Endothelial cell of umbilical vein (primary cell): ENCODE data around the gene DEK. TPM values are rescaled to one million over a fixed set of nuclear protein-coding genes. Genes with fewer than 3 reads are reported as not detected.

Experiments used
- BruUV-seq: library from RNA; stranded (reverse); fragments of 400-500 nt; replicated peaks from 2 replicates; lab custom pipeline; 2021; lab: Mats Ljungman, UMichigan
- CTCF ChIA-PET: fragments of 300-600, 350-600 bp; sonication (Branson Sonifier 250); formaldehyde crosslinking; loops from one replicate; lab custom pipeline; 2021; ENCODE audit warnings: antibody characterized with exemption, inconsistent platforms; lab: Charles Lee
- POLR2A ChIA-PET: fragments of 300-600, 350-600 bp; sonication (Branson Sonifier 250); formaldehyde crosslinking; loops from one replicate; lab custom pipeline; 2021; ENCODE audit warnings: antibody characterized with exemption, inconsistent platforms; lab: Charles Lee
- DNase-seq: peaks from one replicate; pipeline ENCODE4 v3.0.0-alpha.2; 2011; ENCODE audit warnings: low read depth, low spot score
- FAIRE-seq: peaks from 2 replicates; lab custom pipeline; 2011; peaks lifted over from hg19 to GRCh38; lab: Jason Lieb, UNC
- H2AFZ ChIP-seq: 2 replicates; pipeline ENCODE4 v1.6.0; 2012; ENCODE audit warnings: low read depth, low read length, control low read depth, inconsistent platforms
- H3K27ac ChIP-seq: 2 replicates; pipeline ENCODE4 v1.5.1; 2011; ENCODE audit warnings: low read depth, mild to moderate bottlenecking, control low read depth, low read length, moderate library complexity; ENCODE audit not compliant: insufficient read depth
- H3K27me3 ChIP-seq, 2 experiments: 2 replicates each; pipeline versions ENCODE4 v1.6.0 to v1.6.1; 2011; ENCODE audit warnings: low read length in 2 of 2, mixed read lengths in 1 of 2; ENCODE audit not compliant: control insufficient read depth in 2 of 2, insufficient read depth in 2 of 2
- H3K36me3 ChIP-seq, 2 experiments: 2 replicates in 1 of 2; 3 replicates in 1 of 2; pipeline ENCODE4 v1.5.1; 2011; ENCODE audit warnings: low read length in 2 of 2, mild to moderate bottlenecking in 1 of 2, moderate library complexity in 1 of 2; ENCODE audit not compliant: control insufficient read depth in 2 of 2, insufficient read depth in 2 of 2; ENCODE audit errors: extremely low read depth in 1 of 2
- H3K4me1 ChIP-seq: 3 replicates; pipeline ENCODE4 v1.5.1; 2011; ENCODE audit warnings: mild to moderate bottlenecking, low read length; ENCODE audit not compliant: control insufficient read depth, insufficient read depth; ENCODE audit errors: extremely low read depth
- H3K4me2 ChIP-seq: 2 replicates; pipeline ENCODE4 v1.6.1; 2011; ENCODE audit warnings: low read length, control low read depth, mixed read lengths; ENCODE audit not compliant: insufficient read depth
- H3K4me3 ChIP-seq, 3 experiments: fragments of 200-600 bp in 1 of 3; sonication (generic), shearing (Covaris generic) in 1 of 3; replicated peaks in 1 of 3; 2 replicates each; pipeline ENCODE4 v1.5.1; 2011 to 2016; ENCODE audit warnings: control low read depth in 3 of 3, low read length in 3 of 3, mild to moderate bottlenecking in 2 of 3, inconsistent platforms in 1 of 3, low read depth in 1 of 3, moderate library complexity in 1 of 3; ENCODE audit not compliant: insufficient read depth in 1 of 3
- H3K79me2 ChIP-seq: 2 replicates; pipeline ENCODE4 v1.6.0; 2012; ENCODE audit warnings: low read length, inconsistent platforms; ENCODE audit not compliant: control insufficient read depth, insufficient read depth
- H3K9ac ChIP-seq: replicated peaks from 2 replicates; pipeline ENCODE3; 2011; ENCODE audit warnings: low read length, control low read depth; ENCODE audit not compliant: insufficient read depth; ENCODE audit errors: extremely low read depth
- H3K9me1 ChIP-seq: replicated peaks from 3 replicates; pipeline ENCODE4 v1.6.0; 2011; ENCODE audit warnings: mild to moderate bottlenecking, low read length; ENCODE audit not compliant: control insufficient read depth, insufficient read depth; ENCODE audit errors: extremely low read depth
- H3K9me3 ChIP-seq: replicated peaks from 2 replicates; pipeline ENCODE4 v1.5.1; 2012; ENCODE audit warnings: low read length, inconsistent platforms; ENCODE audit not compliant: control insufficient read depth, insufficient read depth
- H4K20me1 ChIP-seq: replicated peaks from 2 replicates; pipeline ENCODE3; 2011; ENCODE audit warnings: mild to moderate bottlenecking, low read length; ENCODE audit not compliant: control insufficient read depth, insufficient read depth; ENCODE audit errors: extremely low read depth
- EZH2 ChIP-seq: IDR thresholded peaks from 2 replicates; pipeline ENCODE4 v1.6.1; 2012; ENCODE audit warnings: borderline replicate concordance, low read depth, mild to moderate bottlenecking, moderate library complexity, low read length, inconsistent platforms; ENCODE audit not compliant: severe bottlenecking
- JUN ChIP-seq: IDR thresholded peaks from 2 replicates; pipeline ENCODE4 v1.6.1; 2011; ENCODE audit warnings: borderline replicate concordance, low read depth; ENCODE audit not compliant: insufficient read length, insufficient read depth
- MYC ChIP-seq: IDR thresholded peaks from one replicate; pipeline ENCODE4 v1.6.1; 2011; ENCODE audit warnings: mild to moderate bottlenecking, low read depth, low read length
- POLR2A ChIP-seq: IDR thresholded peaks from 2 replicates; pipeline ENCODE4 v1.6.1; 2012; ENCODE audit warnings: low read depth, mild to moderate bottlenecking, control low read depth, low read length
- dilution Hi-C: fragments of 300-500 bp; cut with MboI; formaldehyde crosslinking; loops from one replicate; pipeline ENCODE4 v1.15.0; 2019; ENCODE audit warnings: low sequenced_read_pairs; ENCODE audit not compliant: extremely low pct_ligation_motif_present
- intact Hi-C: fragments of 100-400 bp; cut with micrococcal nuclease; formaldehyde crosslinking; loops from one replicate; pipeline ENCODE4 v1.10.0; 2022
- polyA plus RNA-seq, 4 experiments: library from polyadenylated mRNA; depleted of rRNA in 3 of 4; stranded (reverse) in 3 of 4; unstranded in 1 of 4; fragments of >200 nt; gene quantifications; 2 replicates each; pipeline versions ENCODE4 v1.2.1 to v1.2.3, GENCODE V29; 2011 to 2012; ENCODE audit warnings: missing spikeins in 1 of 4
- total RNA-seq: library from RNA; stranded (reverse); gene quantifications from 2 replicates; pipeline ENCODE4 v1.2.3, GENCODE V29; 2021
- TF ChIP-seq, protein P1 (sequence below): IDR thresholded peaks from 2 replicates; pipeline ENCODE4 v1.6.1; 2011; ENCODE audit not compliant: insufficient read depth, insufficient read length
- TF ChIP-seq, protein P2 (sequence below), 2 donors: IDR thresholded peaks; 1 replicate in 1 of 2; 2 replicates in 1 of 2; pipeline ENCODE4 v1.5.1; 2011; ENCODE audit warnings: low read length in 2 of 2, mild to moderate bottlenecking in 2 of 2, moderate library complexity in 2 of 2, control low read depth in 1 of 2, inconsistent platforms in 1 of 2, low read depth in 1 of 2; ENCODE audit not compliant: insufficient read depth in 1 of 2; ENCODE audit errors: extremely low read depth in 1 of 2

Gene DEK
- total and polyA plus RNA-seq, 2 donors (not counting 3 experiments of a cell fraction or from before 2014, with no cell fraction given): 19.0 to 120 TPM

DNA sequence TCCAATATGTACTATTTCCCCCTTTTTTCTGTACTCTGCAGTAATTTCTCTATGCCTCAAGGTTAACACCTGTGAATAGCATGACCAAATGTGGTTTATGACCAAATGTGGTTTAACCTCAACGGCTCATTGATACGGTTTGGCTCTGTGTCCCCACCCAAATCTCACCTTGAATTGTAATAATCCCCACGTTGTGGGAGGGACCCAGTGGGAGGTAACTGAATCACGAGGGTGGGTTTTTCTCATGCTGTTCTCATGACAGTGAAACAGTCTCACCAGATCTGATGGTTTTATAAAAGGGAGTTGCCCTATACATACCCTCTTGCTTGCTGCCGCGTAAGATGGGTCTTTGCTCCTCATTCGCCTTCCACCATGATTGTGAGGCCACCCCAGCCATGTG, 18.7 kb downstream of the DEK start:
- Histone ChIP-seq H3K4me3 (no peak overlapping the region), H3K27ac (no peak overlapping the region), H3K9me1 (peaks cover 2% of the 10 kb centered on the region), H3K27me3 (no peaks in the 10 kb centered on the region), H3K79me2 (peaks cover 70% of the 10 kb centered on the region), H4K20me1 (no peaks in the 10 kb centered on the region), H3K9me3 (no peaks in the 10 kb centered on the region), H3K4me1 (peaks cover 9% of the 10 kb centered on the region), H3K36me3 (peaks cover 7 to 34% of the 10 kb centered on the region in 2 experiments), H3K4me2 (no peak overlapping the region), H2AFZ (no peak overlapping the region), H3K9ac (no peak overlapping the region)
- FAIRE-seq: no peak
- intact Hi-C loops (no loop called here), dilution Hi-C loops (no loop called here)
- CTCF ChIA-PET: no interaction called here
- no TSS peak for BruUV-seq
- TF ChIP-seq EZH2: no peak
- DNase-seq: no peak
- POLR2A ChIA-PET: no interaction called here

DNA sequence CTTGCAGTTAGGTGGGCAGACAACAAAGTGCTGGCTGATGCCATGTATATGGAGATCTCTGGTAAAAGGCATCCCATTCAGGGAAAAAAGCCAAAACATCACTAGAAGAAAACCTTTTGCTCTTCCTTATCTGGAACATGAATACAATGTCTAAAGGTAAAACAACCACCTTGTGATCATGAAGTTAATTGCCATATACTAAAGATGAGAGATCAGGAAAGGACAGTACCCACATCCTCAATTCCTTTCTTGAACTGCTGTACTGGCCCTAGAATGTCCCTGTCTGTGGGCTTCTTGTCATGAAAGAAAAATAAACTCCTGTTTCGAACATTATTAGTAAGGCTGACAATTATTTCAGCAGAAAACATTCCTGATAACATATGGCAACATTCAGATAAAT, 19.3 kb downstream of the DEK start:
- intact Hi-C loops (no loop called here), dilution Hi-C loops (no loop called here)
- H3K79me2 ChIP-seq: peaks cover 74% of the 10 kb centered on the region
- no peaks in the 10 kb centered on the region for H3K27me3 ChIP-seq
- H2AFZ ChIP-seq: no peak overlapping the region
- no peak overlapping the region for H3K4me3 ChIP-seq
- H3K4me2 ChIP-seq: no peak overlapping the region
- DNase-seq (no peak), FAIRE-seq (no peak)
- H3K27ac ChIP-seq: no peak overlapping the region
- H3K36me3 ChIP-seq: peaks cover 7 to 34% of the 10 kb centered on the region in 2 experiments
- TF ChIP-seq, protein P1, sequence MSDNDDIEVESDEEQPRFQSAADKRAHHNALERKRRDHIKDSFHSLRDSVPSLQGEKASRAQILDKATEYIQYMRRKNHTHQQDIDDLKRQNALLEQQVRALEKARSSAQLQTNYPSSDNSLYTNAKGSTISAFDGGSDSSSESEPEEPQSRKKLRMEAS: no peak
- TF ChIP-seq JUN (no peak), MYC (no peak), POLR2A (no peak), EZH2 (no peak)
- TF ChIP-seq, protein P2, sequence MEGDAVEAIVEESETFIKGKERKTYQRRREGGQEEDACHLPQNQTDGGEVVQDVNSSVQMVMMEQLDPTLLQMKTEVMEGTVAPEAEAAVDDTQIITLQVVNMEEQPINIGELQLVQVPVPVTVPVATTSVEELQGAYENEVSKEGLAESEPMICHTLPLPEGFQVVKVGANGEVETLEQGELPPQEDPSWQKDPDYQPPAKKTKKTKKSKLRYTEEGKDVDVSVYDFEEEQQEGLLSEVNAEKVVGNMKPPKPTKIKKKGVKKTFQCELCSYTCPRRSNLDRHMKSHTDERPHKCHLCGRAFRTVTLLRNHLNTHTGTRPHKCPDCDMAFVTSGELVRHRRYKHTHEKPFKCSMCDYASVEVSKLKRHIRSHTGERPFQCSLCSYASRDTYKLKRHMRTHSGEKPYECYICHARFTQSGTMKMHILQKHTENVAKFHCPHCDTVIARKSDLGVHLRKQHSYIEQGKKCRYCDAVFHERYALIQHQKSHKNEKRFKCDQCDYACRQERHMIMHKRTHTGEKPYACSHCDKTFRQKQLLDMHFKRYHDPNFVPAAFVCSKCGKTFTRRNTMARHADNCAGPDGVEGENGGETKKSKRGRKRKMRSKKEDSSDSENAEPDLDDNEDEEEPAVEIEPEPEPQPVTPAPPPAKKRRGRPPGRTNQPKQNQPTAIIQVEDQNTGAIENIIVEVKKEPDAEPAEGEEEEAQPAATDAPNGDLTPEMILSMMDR (IDR thresholded peaks at IDR 0.05; ENCODE audit: extremely low read depth in 1 of 2, insufficient read depth in 1 of 2, low read depth in 1 of 2, low read length in 2 of 2): no peak
- no peaks in the 10 kb centered on the region for H4K20me1 ChIP-seq
- no peak overlapping the region for H3K9ac ChIP-seq
- H3K9me3 ChIP-seq: no peaks in the 10 kb centered on the region
- peaks cover 2% of the 10 kb centered on the region for H3K9me1 ChIP-seq
- ChIA-PET POLR2A (no interaction called here), CTCF (no interaction called here)
- BruUV-seq: no TSS peak
- H3K4me1 ChIP-seq: peaks cover 9% of the 10 kb centered on the region
